Caco-2 (cell line): ENCODE results near the gene ATAD5. TPM values are rescaled to one million over a fixed set of nuclear protein-coding genes. Genes with fewer than 3 reads are reported as not detected.

Source experiments
- BruUV-seq: library from RNA; stranded (reverse); fragments of 400-500 nt; replicated peaks from 2 replicates; lab custom pipeline; 2021; lab: Mats Ljungman, UMichigan
- CTCF ChIA-PET: fragments of 300-600 bp; sonication (Branson Sonifier 250); formaldehyde crosslinking; loops from one replicate; lab custom pipeline; 2022; ENCODE audit warnings: antibody characterized with exemption; lab: Charles Lee
- POLR2A ChIA-PET: fragments of 300-600 bp; sonication (Branson Sonifier 250); formaldehyde crosslinking; loops from one replicate; lab custom pipeline; 2022; ENCODE audit warnings: antibody characterized with exemption; lab: Charles Lee
- DNase-seq, 2 experiments: peaks; one replicate each; pipeline versions ENCODE4 v3.0.0 to v3.0.0-alpha.2; 2020 to 2022
- H3K27me3 ChIP-seq: replicated peaks from 2 replicates; pipeline ENCODE4 v1.6.0; 2011; ENCODE audit warnings: low read length; ENCODE audit not compliant: control insufficient read depth, insufficient read depth
- H3K36me3 ChIP-seq: 2 replicates; pipeline ENCODE4 v1.5.1; 2011; ENCODE audit warnings: low read length; ENCODE audit not compliant: control insufficient read depth, insufficient read depth
- H3K4me1 ChIP-seq: fragments of 250-450 bp; sonication (Bioruptor Pico); 2 replicates; pipeline ENCODE4 v1.5.1; 2020; ENCODE audit warnings: mild to moderate bottlenecking
- H3K4me3 ChIP-seq: 2 replicates; pipeline ENCODE4 v1.5.1; 2011; ENCODE audit warnings: low read depth, mild to moderate bottlenecking, control low read depth, low read length
- H3K9me3 ChIP-seq: fragments of 250-450 bp; sonication (Bioruptor Pico); 2 replicates; pipeline ENCODE4 v1.5.1; 2020; ENCODE audit warnings: mild to moderate bottlenecking, moderate library complexity
- H3K27ac Mint-ChIP-seq: one replicate; pipeline ENCODE4 v1.8.0; 2022; ENCODE audit warnings: mixed read lengths; ENCODE audit not compliant: unreplicated experiment
- H3K27me3 Mint-ChIP-seq: one replicate; pipeline ENCODE4 v1.8.0; 2022; ENCODE audit warnings: mixed read lengths; ENCODE audit not compliant: insufficient read depth, unreplicated experiment
- H3K36me3 Mint-ChIP-seq: one replicate; pipeline ENCODE4 v1.8.0; 2022; ENCODE audit warnings: mild to moderate bottlenecking, mixed read lengths; ENCODE audit not compliant: insufficient read depth, unreplicated experiment
- H3K4me1 Mint-ChIP-seq: one replicate; pipeline ENCODE4 v1.8.0; 2022; ENCODE audit warnings: low read depth, mixed read lengths; ENCODE audit not compliant: unreplicated experiment
- H3K4me3 Mint-ChIP-seq: one replicate; pipeline ENCODE4 v1.8.0; 2022; ENCODE audit warnings: mild to moderate bottlenecking, moderate library complexity, mixed read lengths; ENCODE audit not compliant: unreplicated experiment
- H3K9me3 Mint-ChIP-seq: one replicate; pipeline ENCODE4 v1.8.0; 2022; ENCODE audit warnings: mixed read lengths; ENCODE audit not compliant: unreplicated experiment
- CTCF ChIP-seq, 2 experiments: fragments of 200-600 bp in 1 of 2; IDR thresholded peaks; 1 replicate in 1 of 2; 2 replicates in 1 of 2; pipeline versions ENCODE4 v1.5.1 to v1.8.0; 2011 to 2022; ENCODE audit warnings: antibody characterized with exemption in 1 of 2, control low read depth in 1 of 2, inconsistent platforms in 1 of 2, low read depth in 1 of 2, low read length in 1 of 2, mild to moderate bottlenecking in 1 of 2, moderate library complexity in 1 of 2; ENCODE audit not compliant: insufficient read depth in 1 of 2, severe bottlenecking in 1 of 2, unreplicated experiment in 1 of 2
- intact Hi-C: fragments of 100-400 bp; cut with micrococcal nuclease; formaldehyde crosslinking; loops from one replicate; pipeline ENCODE4 v1.10.0; 2022; ENCODE audit not compliant: unreplicated experiment
- total RNA-seq: library from RNA; stranded (reverse); gene quantifications from 2 replicates; pipeline ENCODE4 v1.2.3, GENCODE V29; 2022

ATAD5 gene
- total RNA-seq, 1 experiment from 2014 or later = 21.8 TPM

DNA sequence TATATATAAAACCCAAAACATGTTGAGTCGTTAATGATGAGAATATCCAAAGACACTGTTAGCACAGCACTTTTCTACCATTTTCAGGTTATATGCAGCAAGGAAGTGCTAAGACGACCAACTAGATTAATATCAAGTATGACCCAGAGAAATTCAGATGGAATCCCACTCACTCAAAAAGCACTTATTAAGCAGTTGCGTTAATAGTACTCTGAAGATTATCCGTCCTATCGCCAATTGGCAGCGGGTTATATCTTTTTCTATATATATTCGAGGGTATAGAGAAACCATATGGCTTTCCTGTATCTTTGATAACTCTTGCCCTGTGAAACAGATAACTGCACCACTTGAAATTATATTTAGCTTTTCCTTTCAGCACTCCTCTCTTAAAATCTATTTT is 8.3 kb upstream of the ATAD5 start:
- POLR2A ChIA-PET = interaction anchor here (0.6 to 1.1 kb wide), 2 partner anchors 9 to 114 kb away, joined by 3 to 4 read pairs; partner anchors contain the start of gene ATAD5
- Histone ChIP-seq H3K27me3 (no peaks in the 10 kb centered on the region), H3K4me1 (peaks cover 8% of the 10 kb centered on the region; the same call in 1 of the 2 replicates), H3K36me3 (no peaks in the 10 kb centered on the region), H3K9me3 (no peaks in the 10 kb centered on the region), H3K4me3 (peak overlapping the region; percentile 65)
- TF ChIP-seq CTCF (IDR thresholded peaks at IDR 0.05; ENCODE audit: insufficient read depth in 1 of 2, low read depth in 1 of 2, low read length in 1 of 2, severe bottlenecking in 1 of 2, unreplicated experiment in 1 of 2) = no peak
- Mint-ChIP-seq H3K4me3 (peak overlapping the region; percentile 97), H3K27ac (peak overlapping the region; percentile 53), H3K27me3 (no peaks in the 10 kb centered on the region), H3K9me3 (no peaks in the 10 kb centered on the region), H3K36me3 (peaks cover 17% of the 10 kb centered on the region), H3K4me1 (peaks cover 26% of the 10 kb centered on the region)
- intact Hi-C loops = loop anchor here (5.0 kb wide), 1 partner anchor 529 kb away; no protein-coding TSS in a partner anchor
- TSS peak; percentile 30 for BruUV-seq
- DNase-seq = no peak
- CTCF ChIA-PET = interaction anchor here (0.6 kb wide), 1 partner anchor 64 kb away, joined by 5 read pairs; no protein-coding TSS in a partner anchor

- no TSS peak for BruUV-seq
- H3K4me3 Mint-ChIP-seq = peak overlapping the region; percentile 97
Measured at GRCh38 chr17:30824002-30824355, 7.8 kb upstream of the ATAD5 start.

More at GRCh38 chr17:30824002-30824355, 7.8 kb upstream of the ATAD5 start:
- Mint-ChIP-seq H3K36me3 (peaks cover 11% of the 10 kb centered on the region), H3K4me1 (peaks cover 26% of the 10 kb centered on the region), H3K9me3 (no peaks in the 10 kb centered on the region), H3K27me3 (no peaks in the 10 kb centered on the region), H3K27ac (peak overlapping the region; percentile 53)
- no peaks in the 10 kb centered on the region for H3K36me3 ChIP-seq
- peak overlapping the region; percentile 65 for H3K4me3 ChIP-seq
- H3K27me3 ChIP-seq = no peaks in the 10 kb centered on the region
- no peaks in the 10 kb centered on the region for H3K9me3 ChIP-seq
- no peak for TF ChIP-seq CTCF (IDR thresholded peaks at IDR 0.05; ENCODE audit: insufficient read depth in 1 of 2, low read depth in 1 of 2, low read length in 1 of 2, severe bottlenecking in 1 of 2, unreplicated experiment in 1 of 2)
- ChIA-PET CTCF (interaction anchor here (0.6 kb wide), 3 partner anchors 46 to 225 kb away, joined by 3 to 5 read pairs (median 5); no protein-coding TSS in a partner anchor), POLR2A (interaction anchor here (0.5 to 1.3 kb wide), 5 partner anchors 8 to 114 kb away, joined by 3 to 5 read pairs (median 3); partner anchors contain the start of gene ATAD5)
- intact Hi-C loops = loop anchor here (5.0 kb wide), 1 partner anchor 528 kb away; no protein-coding TSS in a partner anchor
- DNase-seq = no peak
- peaks cover 8% of the 10 kb centered on the region; the same call in 1 of the 2 replicates for H3K4me1 ChIP-seq
